IMR-90 (cell line): ENCODE measurements around the gene SH3RF3. TPM values are rescaled to one million over a fixed set of nuclear protein-coding genes. Genes with fewer than 3 reads are reported as not detected.

Experiments used
- ATAC-seq: fragments of 200-7000 bp; cut with Tn5 transposase; 2 replicates; pipeline ENCODE4 v1.9.1; 2020; ENCODE audit warnings: low read depth, mild to moderate bottlenecking, moderate library complexity
- BruUV-seq: library from RNA; stranded (reverse); fragments of 400-500 nt; replicated peaks from 2 replicates; lab custom pipeline; 2021; lab: Mats Ljungman, UMichigan
- CTCF ChIA-PET: fragments of 300-600 bp; formaldehyde crosslinking; extraction: SDS; loops from one replicate; lab custom pipeline; 2021; ENCODE audit warnings: antibody characterized with exemption; lab: Yijun Ruan, JAX
- POLR2A ChIA-PET: fragments of 300-600 bp; sonication (Branson Sonifier 250); formaldehyde crosslinking; loops from one replicate; lab custom pipeline; 2022; ENCODE audit warnings: antibody characterized with exemption; ENCODE audit not compliant: unreplicated experiment; lab: Charles Lee
- DNase-seq: peaks from one replicate; pipeline ENCODE4 v3.0.0; 2013
- H2AFZ ChIP-seq: replicated peaks from 2 replicates; pipeline ENCODE3; 2013; ENCODE audit warnings: low read length, mild to moderate bottlenecking; ENCODE audit not compliant: poor library complexity
- H2AK5ac ChIP-seq: 2 replicates; pipeline ENCODE4 v1.6.1; 2013; ENCODE audit warnings: low read depth, low read length, inconsistent platforms
- H2AK9ac ChIP-seq: replicated peaks from 2 replicates; pipeline ENCODE3; 2013; ENCODE audit warnings: mild to moderate bottlenecking, low read depth, low read length, moderate library complexity; ENCODE audit not compliant: poor library complexity
- H2BK120ac ChIP-seq: 2 replicates; pipeline ENCODE4 v1.6.1; 2013; ENCODE audit warnings: low read depth, low read length, inconsistent platforms
- H2BK15ac ChIP-seq: 3 replicates; pipeline ENCODE4 v1.6.1; 2013; ENCODE audit warnings: low read depth, low read length, inconsistent platforms
- H2BK20ac ChIP-seq: 2 replicates; pipeline ENCODE4 v1.6.1; 2013; ENCODE audit warnings: low read depth, mild to moderate bottlenecking, inconsistent platforms, low read length, moderate library complexity
- H2BK5ac ChIP-seq: 2 replicates; pipeline ENCODE4 v1.6.1; 2013; ENCODE audit warnings: mild to moderate bottlenecking, low read depth, low read length, inconsistent platforms; ENCODE audit not compliant: poor library complexity, severe bottlenecking
- H3K14ac ChIP-seq: replicated peaks from 2 replicates; pipeline ENCODE4 v1.6.1; 2013; ENCODE audit warnings: low read depth, low read length, inconsistent platforms
- H3K18ac ChIP-seq: 2 replicates; pipeline ENCODE4 v1.6.1; 2013; ENCODE audit warnings: low read depth, low read length, control low read depth
- H3K23ac ChIP-seq: 2 replicates; pipeline ENCODE4 v1.6.1; 2013; ENCODE audit warnings: low read depth, low read length, inconsistent platforms
- H3K27ac ChIP-seq: 2 replicates; pipeline ENCODE4 v1.5.1; 2013; ENCODE audit warnings: mild to moderate bottlenecking, control low read depth, low read length; ENCODE audit not compliant: insufficient read depth
- H3K27me3 ChIP-seq: 2 replicates; pipeline ENCODE4 v1.6.1; 2013; ENCODE audit warnings: low read length; ENCODE audit not compliant: control insufficient read depth, insufficient read depth
- H3K36me3 ChIP-seq: 2 replicates; pipeline ENCODE4 v1.6.1; 2013; ENCODE audit warnings: low read length, mixed read lengths; ENCODE audit not compliant: control insufficient read depth, insufficient read depth
- H3K4ac ChIP-seq: 2 replicates; pipeline ENCODE4 v1.6.1; 2013; ENCODE audit warnings: low read depth, low read length, inconsistent platforms
- H3K4me1 ChIP-seq: 2 replicates; pipeline ENCODE4 v1.6.1; 2013; ENCODE audit warnings: low read length, mixed read lengths; ENCODE audit not compliant: control insufficient read depth, insufficient read depth
- H3K4me2 ChIP-seq: 2 replicates; pipeline ENCODE4 v1.6.1; 2013; ENCODE audit warnings: low read depth, mild to moderate bottlenecking, control low read depth, low read length, moderate library complexity
- H3K4me3 ChIP-seq: 2 replicates; pipeline ENCODE4 v1.5.1; 2013; ENCODE audit warnings: low read depth, mild to moderate bottlenecking, control low read depth, low read length, moderate library complexity; ENCODE audit not compliant: insufficient read depth
- H3K56ac ChIP-seq: 2 replicates; pipeline ENCODE4 v1.6.1; 2013; ENCODE audit warnings: low read length, inconsistent platforms; ENCODE audit not compliant: insufficient read depth; ENCODE audit errors: extremely low read depth
- H3K79me1 ChIP-seq, 2 experiments: 2 replicates each; pipeline ENCODE4 v1.6.1; 2013; ENCODE audit warnings: low read length in 2 of 2, inconsistent platforms in 1 of 2, low read depth in 1 of 2
- H3K9ac ChIP-seq: 2 replicates; pipeline ENCODE4 v1.6.1; 2013; ENCODE audit warnings: low read depth, low read length, control low read depth
- H3K9me1 ChIP-seq: 2 replicates; pipeline ENCODE4 v1.6.1; 2013; ENCODE audit warnings: low read length, inconsistent platforms; ENCODE audit not compliant: insufficient read depth
- H3K9me3 ChIP-seq: 2 replicates; pipeline ENCODE4 v1.6.1; 2013; ENCODE audit warnings: low read length; ENCODE audit not compliant: control insufficient read depth, insufficient read depth
- H4K20me1 ChIP-seq: 2 replicates; pipeline ENCODE4 v1.6.1; 2013; ENCODE audit warnings: low read length, inconsistent platforms; ENCODE audit not compliant: insufficient read depth
- H4K5ac ChIP-seq: 2 replicates; pipeline ENCODE4 v1.6.1; 2013; ENCODE audit warnings: mild to moderate bottlenecking, low read depth, low read length, control low read depth
- H4K8ac ChIP-seq, 2 experiments: 2 replicates each; pipeline ENCODE4 v1.6.1; 2013; ENCODE audit warnings: low read depth in 2 of 2, low read length in 2 of 2, control low read depth in 1 of 2, inconsistent platforms in 1 of 2
- H4K91ac ChIP-seq: 2 replicates; pipeline ENCODE4 v1.6.1; 2013; ENCODE audit warnings: low read depth, low read length, inconsistent platforms; ENCODE audit not compliant: insufficient read depth
- BHLHE40 ChIP-seq: fragments of 150-350 bp; IDR thresholded peaks from 2 replicates; pipeline ENCODE4 v1.6.1; 2016; ENCODE audit warnings: mild to moderate bottlenecking, low read depth, low read length
- CEBPB ChIP-seq: IDR thresholded peaks from 2 replicates; pipeline ENCODE4 v1.6.1; 2012; ENCODE audit warnings: low read depth, low read length, improper control_type of control experiment
- CHD1 ChIP-seq: IDR thresholded peaks from 2 replicates; pipeline ENCODE4 v1.6.1; 2012; ENCODE audit warnings: low read depth, low read length, improper control_type of control experiment
- FOS ChIP-seq: fragments of 150-350 bp; IDR thresholded peaks from 2 replicates; pipeline ENCODE4 v1.6.1; 2016; ENCODE audit warnings: low read depth, low read length
- MAFK ChIP-seq: IDR thresholded peaks from 2 replicates; pipeline ENCODE4 v1.6.1; 2012; ENCODE audit warnings: low read depth, low read length, improper control_type of control experiment
- MAZ ChIP-seq: IDR thresholded peaks from 2 replicates; pipeline ENCODE4 v1.6.1; 2012; ENCODE audit warnings: low read depth, mild to moderate bottlenecking, low read length, improper control_type of control experiment, moderate library complexity, borderline replicate concordance
- MXI1 ChIP-seq: IDR thresholded peaks from 2 replicates; pipeline ENCODE4 v1.6.1; 2012; ENCODE audit warnings: low read depth, mild to moderate bottlenecking, low read length, moderate library complexity, borderline replicate concordance
- NFE2L2 ChIP-seq: fragments of 150-350 bp; IDR thresholded peaks from 2 replicates; pipeline ENCODE4 v1.6.1; 2016; ENCODE audit warnings: low read depth, mild to moderate bottlenecking, low read length
- POLR2A ChIP-seq: IDR thresholded peaks from 2 replicates; pipeline ENCODE4 v1.6.1; 2012; ENCODE audit warnings: mild to moderate bottlenecking, low read depth, low read length
- RAD21 ChIP-seq: IDR thresholded peaks from 2 replicates; pipeline ENCODE4 v1.6.1; 2012; ENCODE audit warnings: low read length, improper control_type of control experiment
- RCOR1 ChIP-seq: IDR thresholded peaks from 2 replicates; pipeline ENCODE4 v1.6.1; 2012; ENCODE audit warnings: mild to moderate bottlenecking, low read length, improper control_type of control experiment; ENCODE audit not compliant: insufficient replicate concordance
- RFX5 ChIP-seq: IDR thresholded peaks from 2 replicates; pipeline ENCODE4 v1.8.0; 2012; ENCODE audit warnings: low read depth, mild to moderate bottlenecking, low read length, moderate library complexity
- SMC3 ChIP-seq: fragments of 150-350 bp; IDR thresholded peaks from 2 replicates; pipeline ENCODE4 v1.6.1; 2016; ENCODE audit warnings: low read depth, mild to moderate bottlenecking, antibody characterized with exemption, low read length, moderate library complexity
- WGBS, 2 experiments: methylation state at CpG; one replicate each; pipeline versions ENCODE4 v1.1.5 to v1.1.7; 2013; ENCODE audit warnings: missing lambda C conversion rate in 2 of 2; ENCODE audit not compliant: insufficient read length in 1 of 2; ENCODE audit errors: extremely low coverage in 2 of 2; 5-methylcytosine and 5-hydroxymethylcytosine counted together
- dilution Hi-C: fragments of 300-500 bp; cut with HindIII; formaldehyde crosslinking; loops from one replicate; pipeline ENCODE4 v1.14.3; 2018; ENCODE audit warnings: low sequenced_read_pairs; ENCODE audit not compliant: unreplicated experiment
- in situ Hi-C: fragments of 300-500 bp; cut with MboI; formaldehyde crosslinking; loops from 3 replicates; pipeline ENCODE4 v1.14.3; 2019; ENCODE audit warnings: low sequenced_read_pairs, inconsistent platforms, mixed read lengths
- intact Hi-C: fragments of 100-400 bp; cut with micrococcal nuclease; formaldehyde crosslinking; loops from 2 replicates; pipeline ENCODE4 v1.10.0; 2022
- polyA plus RNA-seq, 3 experiments: library from polyadenylated mRNA; depleted of rRNA; stranded (reverse); fragments of >200 nt; gene quantifications; 2 replicates each; pipeline ENCODE4 v1.2.3, GENCODE V29; 2012; ENCODE audit warnings: low replicate concordance in 1 of 3
- total RNA-seq: library from RNA; depleted of rRNA; stranded (reverse); fragments of >200 nt; gene quantifications from 2 replicates; pipeline ENCODE4 v1.2.3, GENCODE V29; 2012
- TF ChIP-seq, protein P1 (sequence below): fragments of 150-350 bp; IDR thresholded peaks from 2 replicates; pipeline ENCODE4 v1.6.1; 2017; ENCODE audit warnings: mild to moderate bottlenecking, antibody characterized with exemption, low read length, low read depth
- TF ChIP-seq, protein P2 (sequence below): fragments of 150-350 bp; IDR thresholded peaks from 2 replicates; pipeline ENCODE4 v1.6.1; 2016; ENCODE audit warnings: low read depth, mild to moderate bottlenecking, low read length, moderate library complexity, borderline replicate concordance
- TF ChIP-seq, protein P3 (sequence below): conservative IDR thresholded peaks from 2 replicates; pipeline ENCODE4 v1.5.1; 2012; ENCODE audit warnings: mild to moderate bottlenecking, low read depth, low read length, improper control_type of control experiment

Gene SH3RF3
- total and polyA plus RNA-seq, 2 of the 4 experiments (the other 2 are of a cell fraction) = 3.4 to 5.3 TPM

DNA sequence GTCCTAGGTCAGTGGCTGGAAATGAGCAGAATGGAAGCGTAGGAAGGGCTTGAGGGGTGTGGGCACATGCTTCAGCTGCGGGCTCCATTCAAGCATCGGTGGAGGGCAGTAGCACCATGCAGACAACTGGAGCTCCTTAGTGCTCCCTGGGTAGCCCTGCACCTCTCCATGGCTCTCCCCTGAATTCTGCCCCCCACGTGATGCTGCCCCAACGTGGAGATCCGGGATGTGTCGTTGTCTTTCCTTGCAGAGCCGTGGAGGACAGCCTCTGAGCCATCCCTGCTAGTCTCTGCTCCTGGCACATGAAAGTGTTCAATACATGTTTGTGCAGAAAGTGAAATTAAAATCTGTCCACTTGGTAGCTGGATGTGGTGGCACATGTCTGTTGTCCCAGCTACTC lies 94.5 kb downstream of the SH3RF3 start:
- TF ChIP-seq FOS (no peak), RCOR1 (no peak), CHD1 (no peak), POLR2A (no peak), MAZ (no peak), NFE2L2 (no peak), RFX5 (no peak), BHLHE40 (no peak), MXI1 (no peak), MAFK (no peak), RAD21 (no peak), SMC3 (no peak), CEBPB (no peak)
- TF ChIP-seq, protein P1, sequence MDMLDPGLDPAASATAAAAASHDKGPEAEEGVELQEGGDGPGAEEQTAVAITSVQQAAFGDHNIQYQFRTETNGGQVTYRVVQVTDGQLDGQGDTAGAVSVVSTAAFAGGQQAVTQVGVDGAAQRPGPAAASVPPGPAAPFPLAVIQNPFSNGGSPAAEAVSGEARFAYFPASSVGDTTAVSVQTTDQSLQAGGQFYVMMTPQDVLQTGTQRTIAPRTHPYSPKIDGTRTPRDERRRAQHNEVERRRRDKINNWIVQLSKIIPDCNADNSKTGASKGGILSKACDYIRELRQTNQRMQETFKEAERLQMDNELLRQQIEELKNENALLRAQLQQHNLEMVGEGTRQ = no peak
- TF ChIP-seq, protein P2, sequence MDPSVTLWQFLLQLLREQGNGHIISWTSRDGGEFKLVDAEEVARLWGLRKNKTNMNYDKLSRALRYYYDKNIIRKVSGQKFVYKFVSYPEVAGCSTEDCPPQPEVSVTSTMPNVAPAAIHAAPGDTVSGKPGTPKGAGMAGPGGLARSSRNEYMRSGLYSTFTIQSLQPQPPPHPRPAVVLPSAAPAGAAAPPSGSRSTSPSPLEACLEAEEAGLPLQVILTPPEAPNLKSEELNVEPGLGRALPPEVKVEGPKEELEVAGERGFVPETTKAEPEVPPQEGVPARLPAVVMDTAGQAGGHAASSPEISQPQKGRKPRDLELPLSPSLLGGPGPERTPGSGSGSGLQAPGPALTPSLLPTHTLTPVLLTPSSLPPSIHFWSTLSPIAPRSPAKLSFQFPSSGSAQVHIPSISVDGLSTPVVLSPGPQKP = no peak
- TF ChIP-seq, protein P3, sequence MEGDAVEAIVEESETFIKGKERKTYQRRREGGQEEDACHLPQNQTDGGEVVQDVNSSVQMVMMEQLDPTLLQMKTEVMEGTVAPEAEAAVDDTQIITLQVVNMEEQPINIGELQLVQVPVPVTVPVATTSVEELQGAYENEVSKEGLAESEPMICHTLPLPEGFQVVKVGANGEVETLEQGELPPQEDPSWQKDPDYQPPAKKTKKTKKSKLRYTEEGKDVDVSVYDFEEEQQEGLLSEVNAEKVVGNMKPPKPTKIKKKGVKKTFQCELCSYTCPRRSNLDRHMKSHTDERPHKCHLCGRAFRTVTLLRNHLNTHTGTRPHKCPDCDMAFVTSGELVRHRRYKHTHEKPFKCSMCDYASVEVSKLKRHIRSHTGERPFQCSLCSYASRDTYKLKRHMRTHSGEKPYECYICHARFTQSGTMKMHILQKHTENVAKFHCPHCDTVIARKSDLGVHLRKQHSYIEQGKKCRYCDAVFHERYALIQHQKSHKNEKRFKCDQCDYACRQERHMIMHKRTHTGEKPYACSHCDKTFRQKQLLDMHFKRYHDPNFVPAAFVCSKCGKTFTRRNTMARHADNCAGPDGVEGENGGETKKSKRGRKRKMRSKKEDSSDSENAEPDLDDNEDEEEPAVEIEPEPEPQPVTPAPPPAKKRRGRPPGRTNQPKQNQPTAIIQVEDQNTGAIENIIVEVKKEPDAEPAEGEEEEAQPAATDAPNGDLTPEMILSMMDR = no peak
- ChIA-PET POLR2A (no interaction called here), CTCF (no interaction called here)
- Histone ChIP-seq H3K9me3 (no peaks in the 10 kb centered on the region), H2AK9ac (no peak overlapping the region), H2AFZ (peak overlapping the region; percentile 24), H3K14ac (no peak overlapping the region), H4K20me1 (peaks cover 37% of the 10 kb centered on the region), H3K23ac (no peak overlapping the region), H4K8ac (no peak overlapping the region), H3K36me3 (no peaks in the 10 kb centered on the region), H2BK20ac (no peak overlapping the region), H3K4me3 (no peak overlapping the region), H2AK5ac (no peak overlapping the region), H2BK120ac (no peak overlapping the region), H3K9ac (no peak overlapping the region), H3K9me1 (peaks cover 15% of the 10 kb centered on the region), H3K4ac (no peak overlapping the region), H3K27me3 (no peaks in the 10 kb centered on the region), H3K79me1 (peaks cover 47 to 77% of the 10 kb centered on the region in 2 experiments), H4K5ac (no peak overlapping the region), H3K4me2 (no peak overlapping the region), H2BK15ac (no peak overlapping the region), H4K91ac (no peak overlapping the region), H3K27ac (no peak overlapping the region), H3K4me1 (peaks cover 4% of the 10 kb centered on the region; the same call in 1 of the 2 replicates), H3K18ac (no peak overlapping the region), H3K56ac (no peak overlapping the region), H2BK5ac (no peak overlapping the region)
- dilution Hi-C loops = no loop called here
- 100% methylated on average over 2 of the region's 8 CpGs; no CpG with 5 or more reads in 1 of the 2 experiments for WGBS, 2 experiments
- ATAC-seq = no peak
- intact Hi-C loops = no loop called here
- in situ Hi-C loops = no loop called here
- no TSS peak for BruUV-seq
- no peak for DNase-seq
